ENCODE measurements around the gene EPHB2. TPM values are rescaled to one million over a fixed set of nuclear protein-coding genes. Genes with fewer than 3 reads are reported as not detected.

Gene EPHB2
- total and polyA plus RNA-seq, 2 of the 13 experiments (the other 11 are each of a cell fraction or from before 2014, with no cell fraction given), result 0.03 to 0.11 TPM

DNA sequence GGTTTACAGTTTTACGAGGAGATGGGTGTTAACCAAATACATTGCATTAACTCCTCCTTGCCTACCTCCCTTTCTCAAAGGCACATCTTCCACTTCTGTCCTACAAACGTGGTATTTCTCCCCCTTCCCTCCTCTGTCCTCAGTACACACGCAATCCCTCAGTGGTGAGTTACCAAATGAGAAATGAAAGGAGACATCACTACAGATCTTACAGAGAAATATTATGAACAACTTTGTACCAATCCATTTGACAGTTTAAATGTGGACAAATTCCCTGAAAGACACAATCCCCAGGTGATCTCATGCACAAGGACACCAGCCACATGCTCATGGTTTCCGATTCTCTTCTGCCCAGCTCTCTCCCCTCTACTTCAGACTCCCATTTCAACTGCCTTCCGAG, 255.7 kb downstream of the EPHB2 start:
- Histone ChIP-seq H3K36me3 (replicated peaks in 1 of 2; ENCODE audit: control insufficient read depth in 1 of 2, insufficient read depth in 2 of 2, low read length in 2 of 2) (no peaks in the 10 kb centered on the region), H3K9ac (ENCODE audit: insufficient read depth, low read depth, low read length) (no peak overlapping the region), H3K4me1 (ENCODE audit: insufficient read depth, low read length) (peaks cover 41% of the 10 kb centered on the region), H4K20me1 (ENCODE audit: insufficient read depth, low read length) (no peaks in the 10 kb centered on the region), H2AFZ (ENCODE audit: low read length) (no peak overlapping the region), H3K27ac (ENCODE audit: extremely low read length, insufficient read depth, low read length) (no peak overlapping the region), H3K9me3 (ENCODE audit: low read length) (peaks cover 8% of the 10 kb centered on the region), H3K27me3 (ENCODE audit: control insufficient read depth in 1 of 2, insufficient read depth in 2 of 2, low read length in 2 of 2) (no peaks in the 10 kb centered on the region), H3K4me3 (replicated peaks in 1 of 3; ENCODE audit: insufficient read depth in 1 of 3, low read depth in 2 of 3, low read length in 3 of 3) (no peak overlapping the region), H3K4me2 (ENCODE audit: low read depth, low read length) (no peak overlapping the region), H3K79me2 (ENCODE audit: insufficient read depth, low read length) (no peaks in the 10 kb centered on the region)
- POLR2A ChIA-PET, result no interaction called here
- in situ Hi-C loops (cut with HindIII; ENCODE audit: extremely low pct_ligation_motif_present, low pct_unique_long_range_greater_than_20kb) (no loop called here), intact Hi-C loops (cut with micrococcal nuclease; ENCODE audit: unreplicated experiment) (no loop called here)
- CTCF ChIA-PET (ENCODE audit: low intra/inter-chr PET ratio, low total read pairs), result no interaction called here
- 47% methylated on average over 5 of the region's 5 CpGs for WGBS (ENCODE audit: low lambda C conversion rate)
- TF ChIP-seq ZNF382 (CRISPR knock-in tag; IDR thresholded peaks at IDR 0.05; ENCODE audit: borderline replicate concordance) (peak; percentile 92; the same call in 1 of the 2 replicates), ZFP36L1 (CRISPR knock-in tag; IDR thresholded peaks at IDR 0.05) (no peak)
- FAIRE-seq, result no peak
- BruUV-seq (replicated peaks), result no TSS peak
- no peak for ATAC-seq
- DNase-seq (ENCODE audit: low spot score), result no peak

DNA sequence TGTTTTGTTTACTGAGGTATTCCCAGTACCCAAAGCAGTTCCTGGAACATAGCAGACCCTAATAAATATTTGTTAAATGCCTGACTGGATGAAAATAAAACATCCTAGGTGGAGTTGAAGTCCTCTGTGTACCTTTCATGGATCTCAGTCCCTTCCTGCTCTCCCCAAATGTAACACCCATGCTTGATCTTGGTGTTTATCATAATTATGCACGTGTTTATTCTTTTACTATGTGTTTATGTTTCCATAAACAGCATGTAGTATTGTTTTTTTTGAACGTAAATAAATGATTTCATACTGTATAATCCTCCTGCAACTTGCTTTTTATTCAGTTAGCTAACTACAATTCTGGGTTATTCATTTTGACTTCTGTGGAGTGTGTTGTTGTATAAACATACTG, 257.2 kb downstream of the EPHB2 start:
- ATAC-seq, result no peak
- in situ Hi-C loops (cut with HindIII; ENCODE audit: extremely low pct_ligation_motif_present, low pct_unique_long_range_greater_than_20kb), result no loop called here
- CTCF ChIA-PET (ENCODE audit: low intra/inter-chr PET ratio, low total read pairs), result no interaction called here

More for the DNA sequence above, 257.2 kb downstream of the EPHB2 start:
- POLR2A ChIA-PET, result no interaction called here
- Histone ChIP-seq H3K4me1 (ENCODE audit: insufficient read depth, low read length) (peaks cover 30% of the 10 kb centered on the region), H3K4me3 (replicated peaks in 1 of 3; ENCODE audit: insufficient read depth in 1 of 3, low read depth in 2 of 3, low read length in 3 of 3) (no peak overlapping the region), H3K9ac (ENCODE audit: insufficient read depth, low read depth, low read length) (no peak overlapping the region), H3K79me2 (ENCODE audit: insufficient read depth, low read length) (no peaks in the 10 kb centered on the region), H3K36me3 (replicated peaks in 1 of 2; ENCODE audit: control insufficient read depth in 1 of 2, insufficient read depth in 2 of 2, low read length in 2 of 2) (no peaks in the 10 kb centered on the region), H3K4me2 (ENCODE audit: low read depth, low read length) (no peak overlapping the region), H3K27me3 (ENCODE audit: control insufficient read depth in 1 of 2, insufficient read depth in 2 of 2, low read length in 2 of 2) (no peaks in the 10 kb centered on the region), H4K20me1 (ENCODE audit: insufficient read depth, low read length) (no peaks in the 10 kb centered on the region), H3K9me3 (ENCODE audit: low read length) (peaks cover 8% of the 10 kb centered on the region), H2AFZ (ENCODE audit: low read length) (no peak overlapping the region), H3K27ac (ENCODE audit: extremely low read length, insufficient read depth, low read length) (no peak overlapping the region)
- 0% methylated on average over 2 of the region's 2 CpGs for WGBS (ENCODE audit: low lambda C conversion rate)
- DNase-seq (ENCODE audit: low spot score) (no peak), FAIRE-seq (no peak)
- no TSS peak for BruUV-seq (replicated peaks)
- TF ChIP-seq, protein P1, sequence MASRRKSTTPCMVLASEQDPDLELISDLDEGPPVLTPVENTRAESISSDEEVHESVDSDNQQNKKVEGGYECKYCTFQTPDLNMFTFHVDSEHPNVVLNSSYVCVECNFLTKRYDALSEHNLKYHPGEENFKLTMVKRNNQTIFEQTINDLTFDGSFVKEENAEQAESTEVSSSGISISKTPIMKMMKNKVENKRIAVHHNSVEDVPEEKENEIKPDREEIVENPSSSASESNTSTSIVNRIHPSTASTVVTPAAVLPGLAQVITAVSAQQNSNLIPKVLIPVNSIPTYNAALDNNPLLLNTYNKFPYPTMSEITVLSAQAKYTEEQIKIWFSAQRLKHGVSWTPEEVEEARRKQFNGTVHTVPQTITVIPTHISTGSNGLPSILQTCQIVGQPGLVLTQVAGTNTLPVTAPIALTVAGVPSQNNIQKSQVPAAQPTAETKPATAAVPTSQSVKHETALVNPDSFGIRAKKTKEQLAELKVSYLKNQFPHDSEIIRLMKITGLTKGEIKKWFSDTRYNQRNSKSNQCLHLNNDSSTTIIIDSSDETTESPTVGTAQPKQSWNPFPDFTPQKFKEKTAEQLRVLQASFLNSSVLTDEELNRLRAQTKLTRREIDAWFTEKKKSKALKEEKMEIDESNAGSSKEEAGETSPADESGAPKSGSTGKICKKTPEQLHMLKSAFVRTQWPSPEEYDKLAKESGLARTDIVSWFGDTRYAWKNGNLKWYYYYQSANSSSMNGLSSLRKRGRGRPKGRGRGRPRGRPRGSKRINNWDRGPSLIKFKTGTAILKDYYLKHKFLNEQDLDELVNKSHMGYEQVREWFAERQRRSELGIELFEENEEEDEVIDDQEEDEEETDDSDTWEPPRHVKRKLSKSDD (CRISPR knock-in tag; IDR thresholded peaks at IDR 0.05; ENCODE audit: low read depth), result no peak
- TF ChIP-seq, protein P2, sequence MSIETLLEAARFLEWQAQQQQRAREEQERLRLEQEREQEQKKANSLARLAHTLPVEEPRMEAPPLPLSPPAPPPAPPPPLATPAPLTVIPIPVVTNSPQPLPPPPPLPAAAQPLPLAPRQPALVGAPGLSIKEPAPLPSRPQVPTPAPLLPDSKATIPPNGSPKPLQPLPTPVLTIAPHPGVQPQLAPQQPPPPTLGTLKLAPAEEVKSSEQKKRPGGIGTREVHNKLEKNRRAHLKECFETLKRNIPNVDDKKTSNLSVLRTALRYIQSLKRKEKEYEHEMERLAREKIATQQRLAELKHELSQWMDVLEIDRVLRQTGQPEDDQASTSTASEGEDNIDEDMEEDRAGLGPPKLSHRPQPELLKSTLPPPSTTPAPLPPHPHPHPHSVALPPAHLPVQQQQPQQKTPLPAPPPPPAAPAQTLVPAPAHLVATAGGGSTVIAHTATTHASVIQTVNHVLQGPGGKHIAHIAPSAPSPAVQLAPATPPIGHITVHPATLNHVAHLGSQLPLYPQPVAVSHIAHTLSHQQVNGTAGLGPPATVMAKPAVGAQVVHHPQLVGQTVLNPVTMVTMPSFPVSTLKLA (IDR thresholded peaks at IDR 0.05), result peak; percentile 93
- intact Hi-C loops (cut with micrococcal nuclease; ENCODE audit: unreplicated experiment), result no loop called here

Measured in HepG2 (cell line).